Suppressor macrophage treated with lipopolysaccharide for 4 hours (primary cell): ENCODE data around the gene ATF6.
"Not testable (repeated sequence)": the region's sequence is repeated elsewhere in the genome, so short reads cannot be mapped to it uniquely, and the experiment has no call there.

Source experiments
- DNase-seq: peaks from one replicate; pipeline ENCODE4 v3.0.0-alpha.2; 2020

The ATF6 gene

GRCh38 chr1:161784968-161785367 lies 18.8 kb downstream of the ATF6 start:
- peak; percentile 16 for DNase-seq

- no peak for DNase-seq
These were observed 21.2 kb downstream of the ATF6 start for GRCh38 chr1:161787355-161787754.

DNA sequence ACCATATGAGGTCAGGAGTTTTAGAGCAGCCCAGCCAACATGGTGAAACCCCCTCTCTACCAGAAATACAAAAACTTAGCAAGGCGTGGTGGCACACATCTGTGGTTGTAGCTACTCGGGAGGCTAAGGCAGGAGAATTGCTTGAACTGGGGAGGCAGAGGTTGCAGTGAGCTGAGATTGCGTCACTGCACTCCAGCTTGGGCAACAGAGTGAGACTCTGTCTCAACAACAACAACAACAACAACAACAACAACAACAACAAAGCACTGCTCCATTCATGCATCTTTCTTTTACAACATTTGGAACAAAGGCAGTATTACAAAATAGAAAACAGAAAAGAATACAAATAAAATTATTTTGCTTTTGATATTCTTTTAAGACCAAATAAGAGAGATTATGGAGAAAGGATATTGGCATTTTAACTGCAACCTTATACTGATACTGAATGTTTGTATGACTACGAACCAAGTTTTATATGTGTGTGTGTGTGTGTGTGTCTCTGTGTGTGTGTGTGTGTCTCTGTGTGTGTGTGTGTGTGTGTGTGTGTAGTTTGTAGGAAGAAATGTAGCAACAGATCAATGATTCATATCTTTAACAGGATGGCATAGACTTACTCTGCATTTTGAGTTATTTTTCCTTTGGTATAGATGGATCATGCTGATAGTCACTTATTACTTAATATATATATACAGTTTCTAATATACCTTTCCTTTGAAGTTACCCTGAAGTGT lies 24.6 kb downstream of the ATF6 start:
- DNase-seq: no peak

DNA sequence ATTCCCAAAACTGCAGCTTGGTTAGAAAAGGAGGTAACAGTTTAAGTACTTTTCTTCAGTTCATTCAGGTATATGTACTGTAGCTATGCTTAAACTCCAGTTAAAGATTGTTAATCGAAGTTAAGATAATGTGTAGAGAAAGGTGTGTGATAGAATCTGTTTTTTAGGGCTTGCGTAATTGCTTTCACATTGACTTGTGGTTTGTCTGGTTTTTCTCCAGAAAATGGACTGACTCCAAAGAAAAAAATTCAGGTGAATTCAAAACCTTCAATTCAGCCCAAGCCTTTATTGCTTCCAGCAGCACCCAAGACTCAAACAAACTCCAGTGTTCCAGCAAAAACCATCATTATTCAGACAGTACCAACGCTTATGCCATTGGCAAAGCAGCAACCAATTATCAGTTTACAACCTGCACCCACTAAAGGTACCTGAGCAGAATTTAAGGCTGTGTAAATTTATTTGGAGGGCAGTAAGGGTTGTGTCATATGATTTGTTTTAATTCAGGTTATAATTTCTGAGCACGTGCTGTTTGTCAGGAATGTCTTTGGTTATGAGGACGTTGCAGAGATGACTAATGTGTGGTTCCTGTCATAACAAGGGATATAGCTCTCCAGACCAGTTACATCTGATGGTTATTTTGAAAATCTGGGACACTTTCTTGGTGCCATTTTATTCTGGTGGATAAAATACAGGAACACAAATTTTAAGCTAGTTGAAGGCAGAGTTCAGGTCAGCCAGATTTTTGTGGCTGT lies 26.0 kb downstream of the ATF6 start:
- no peak for DNase-seq

DNA sequence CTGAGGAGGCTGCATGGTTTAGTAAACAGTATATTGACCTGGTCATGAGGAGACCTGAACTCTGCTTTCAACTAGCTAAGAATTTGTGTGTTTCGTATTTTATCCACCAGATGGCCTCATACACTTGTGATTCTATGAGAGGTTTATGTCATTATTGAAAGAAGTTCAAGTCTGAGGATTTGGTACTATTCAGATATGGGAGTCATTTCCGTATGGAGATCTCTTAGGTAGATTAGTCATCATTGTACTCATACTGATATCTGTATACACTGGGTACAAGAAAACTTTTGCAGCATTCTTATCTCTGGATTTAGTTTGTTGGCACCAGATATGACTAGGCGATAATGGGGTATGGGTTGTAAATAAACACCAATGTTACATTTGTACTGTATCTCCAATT lies 26.6 kb downstream of the ATF6 start:
- DNase-seq: peak; percentile 70

GRCh38 chr1:161799792-161800191 lies 33.7 kb downstream of the ATF6 start:
- no peak for DNase-seq

DNA sequence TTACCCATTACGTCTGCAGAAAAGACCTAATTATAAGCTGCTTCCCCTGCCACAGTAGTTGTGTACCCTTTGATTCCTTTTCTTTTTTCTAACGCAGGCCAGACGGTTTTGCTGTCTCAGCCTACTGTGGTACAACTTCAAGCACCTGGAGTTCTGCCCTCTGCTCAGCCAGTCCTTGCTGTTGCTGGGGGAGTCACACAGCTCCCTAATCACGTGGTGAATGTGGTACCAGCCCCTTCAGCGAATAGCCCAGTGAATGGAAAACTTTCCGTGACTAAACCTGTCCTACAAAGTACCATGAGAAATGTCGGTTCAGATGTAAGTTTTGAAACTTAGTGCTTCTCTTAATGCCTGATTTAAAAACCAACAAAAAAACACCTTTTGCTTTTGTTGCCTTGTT lies 35.8 kb downstream of the ATF6 start:
- DNase-seq: no peak

DNA sequence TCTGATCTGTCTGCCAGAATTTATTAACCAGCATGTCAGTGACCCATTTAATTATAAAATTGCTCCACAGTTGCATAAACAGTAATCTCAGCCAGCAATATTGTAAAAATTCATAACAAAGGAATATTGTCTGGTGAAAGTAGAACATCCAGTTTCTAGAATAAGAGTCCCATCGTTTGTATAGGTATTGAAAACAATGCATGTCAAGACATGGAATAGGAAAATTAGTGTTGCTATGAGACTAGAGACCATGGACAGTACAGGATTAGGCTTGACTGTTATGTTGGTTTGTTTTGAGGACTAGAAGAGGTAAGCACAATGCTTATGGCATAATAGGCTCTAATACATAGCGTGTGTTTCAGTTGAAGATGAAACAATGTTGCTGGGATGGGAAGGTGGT lies 37.1 kb downstream of the ATF6 start:
- no peak for DNase-seq

GRCh38 chr1:161805399-161806197 lies 39.5 kb downstream of the ATF6 start:
- no peak for DNase-seq

DNA sequence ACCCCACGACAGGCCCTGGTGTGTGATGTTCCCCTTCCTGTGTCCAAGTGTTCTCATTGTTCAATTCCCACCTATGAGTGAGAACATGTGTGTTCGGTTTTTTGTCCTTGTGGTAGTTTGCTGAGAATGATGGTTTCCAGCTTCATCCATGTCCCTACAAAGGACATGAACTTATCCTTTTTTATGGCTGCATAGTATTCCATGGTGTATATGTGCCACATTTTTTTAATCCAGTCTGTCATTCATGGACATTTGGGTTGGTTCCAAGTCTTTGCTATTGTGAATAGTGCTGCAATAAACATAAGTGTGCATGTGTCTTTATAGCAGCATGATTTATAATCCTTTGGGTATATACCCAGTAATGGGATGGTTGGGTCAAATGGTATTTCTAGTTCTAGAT lies 43.1 kb downstream of the ATF6 start:
- DNase-seq: not testable (repeated sequence)

DNA sequence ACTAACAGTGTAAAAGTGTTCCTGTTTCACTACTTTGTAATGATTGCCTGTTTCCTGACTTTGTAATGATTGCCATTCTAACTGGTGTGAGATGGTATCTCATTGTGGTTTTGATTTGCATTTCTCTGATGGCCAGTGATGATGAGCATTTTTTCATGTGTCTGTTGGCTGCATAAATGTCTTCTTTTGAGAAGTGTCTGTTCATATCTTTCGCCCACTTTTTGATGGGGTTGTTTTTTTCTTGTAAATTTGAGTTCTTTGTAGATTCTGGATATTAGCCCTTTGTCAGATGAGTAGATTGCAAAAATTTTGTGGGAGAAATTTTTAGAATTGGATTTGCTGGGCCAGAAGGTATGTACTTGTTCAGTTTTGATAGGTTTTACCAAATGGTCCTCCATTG lies 43.5 kb downstream of the ATF6 start:
- not testable (repeated sequence) for DNase-seq

DNA sequence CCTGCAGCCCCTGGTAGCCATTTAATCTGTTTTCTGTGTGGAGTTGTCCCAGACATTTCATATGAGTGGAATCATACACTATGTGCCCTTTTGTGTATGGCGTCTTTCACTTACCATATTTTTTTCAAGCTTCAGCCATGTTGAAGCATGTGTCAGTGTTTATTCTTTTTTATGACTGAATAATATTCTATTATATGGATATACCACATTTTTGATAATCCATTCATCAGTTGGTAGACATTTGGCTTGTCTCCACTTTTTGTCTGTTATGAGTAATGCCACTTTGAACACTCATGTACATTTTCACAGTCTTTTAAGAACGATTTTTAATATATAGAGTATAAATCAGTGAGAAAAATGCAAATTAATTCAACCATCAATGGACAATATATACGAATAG lies 44.7 kb downstream of the ATF6 start:
- no peak for DNase-seq

- no peak for DNase-seq
These were observed 50.1 kb downstream of the ATF6 start for GRCh38 chr1:161816201-161816600.

DNA sequence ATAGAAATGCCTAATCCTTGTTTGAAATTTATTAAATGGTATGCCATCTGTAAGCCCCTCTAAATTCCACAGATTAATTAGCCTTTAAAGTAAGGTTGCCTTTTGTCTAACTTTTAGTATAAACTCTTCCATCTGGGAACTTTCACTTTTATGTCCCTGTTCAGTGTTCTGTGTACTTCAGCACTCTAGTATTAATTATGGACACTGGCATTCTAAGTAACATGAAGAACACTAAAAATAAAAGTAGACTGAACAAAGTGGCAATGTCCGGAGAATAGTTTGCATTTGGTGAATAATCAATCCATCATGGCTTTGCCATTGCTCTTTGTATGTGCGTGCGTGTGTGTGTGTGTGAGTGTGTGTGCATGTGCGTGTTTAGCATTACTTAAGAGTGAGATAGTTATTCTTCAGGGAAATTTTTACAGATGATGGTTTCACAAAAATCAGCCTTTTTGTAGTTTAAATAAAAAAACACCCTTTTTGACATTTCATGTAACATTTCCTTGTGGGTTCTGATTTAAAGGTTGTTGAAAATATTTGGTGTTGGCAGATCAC lies 51.1 kb downstream of the ATF6 start:
- no peak for DNase-seq

DNA sequence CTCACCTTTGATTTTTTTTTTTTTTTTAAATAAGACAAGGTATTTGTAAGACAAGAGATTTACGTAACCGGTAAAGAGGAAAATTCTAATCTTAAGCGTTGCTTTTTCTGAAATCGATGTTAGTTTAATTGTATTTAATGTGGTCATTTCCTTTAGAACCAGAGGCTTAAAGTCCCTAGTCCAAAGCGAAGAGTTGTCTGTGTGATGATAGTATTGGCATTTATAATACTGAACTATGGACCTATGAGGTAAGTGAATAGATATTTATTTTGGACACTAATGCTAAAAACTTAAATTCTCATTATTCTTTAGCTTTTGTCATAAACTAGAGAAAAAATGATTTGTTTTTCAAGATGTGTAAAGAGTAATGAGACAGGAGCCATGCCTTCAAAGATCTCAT lies 54.8 kb downstream of the ATF6 start:
- DNase-seq: no peak

DNA sequence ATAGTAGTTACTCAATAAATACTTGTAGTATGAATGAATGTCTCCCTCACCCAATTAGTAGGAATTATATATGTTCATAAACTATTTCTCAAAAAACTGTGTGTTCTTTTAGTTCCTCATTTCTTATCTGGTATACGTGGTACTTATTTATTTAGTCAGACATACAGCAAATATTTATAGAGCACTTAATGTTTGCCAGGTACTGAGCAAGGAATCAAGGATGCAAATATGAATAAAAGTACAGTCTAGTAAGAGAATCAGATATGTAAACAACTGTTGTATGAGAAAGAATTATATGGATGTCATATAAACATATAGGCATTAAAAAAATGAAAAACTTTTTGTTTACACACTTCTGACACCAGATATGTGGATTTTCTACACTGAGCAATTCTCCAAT lies 58.5 kb downstream of the ATF6 start:
- DNase-seq: no peak

DNA sequence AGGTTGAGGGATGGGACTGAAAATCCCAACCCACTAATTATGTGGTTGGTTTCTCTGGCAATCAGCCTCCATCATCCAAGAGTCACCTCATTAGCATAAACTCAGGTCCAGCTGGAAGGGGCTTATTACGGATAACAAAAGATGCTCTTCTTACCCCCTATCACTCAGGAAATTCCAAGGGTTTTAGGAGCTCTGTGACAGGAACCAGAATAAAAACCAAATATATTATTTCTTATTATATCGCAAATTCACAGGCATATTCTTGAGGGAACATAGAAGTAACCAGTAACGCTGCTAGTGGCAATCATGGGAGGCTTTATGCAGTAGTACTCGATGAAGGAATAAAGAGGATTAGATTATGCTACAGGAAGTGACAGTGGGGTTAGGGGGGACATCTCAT lies 59.7 kb downstream of the ATF6 start:
- no peak for DNase-seq

GRCh38 chr1:161826478-161826877 lies 60.4 kb downstream of the ATF6 start:
- no peak for DNase-seq

- no peak for DNase-seq
These were observed 61.7 kb downstream of the ATF6 start for GRCh38 chr1:161827786-161828185.

GRCh38 chr1:161832299-161832907 lies 66.3 kb downstream of the ATF6 start:
- DNase-seq: not testable (repeated sequence)

DNA sequence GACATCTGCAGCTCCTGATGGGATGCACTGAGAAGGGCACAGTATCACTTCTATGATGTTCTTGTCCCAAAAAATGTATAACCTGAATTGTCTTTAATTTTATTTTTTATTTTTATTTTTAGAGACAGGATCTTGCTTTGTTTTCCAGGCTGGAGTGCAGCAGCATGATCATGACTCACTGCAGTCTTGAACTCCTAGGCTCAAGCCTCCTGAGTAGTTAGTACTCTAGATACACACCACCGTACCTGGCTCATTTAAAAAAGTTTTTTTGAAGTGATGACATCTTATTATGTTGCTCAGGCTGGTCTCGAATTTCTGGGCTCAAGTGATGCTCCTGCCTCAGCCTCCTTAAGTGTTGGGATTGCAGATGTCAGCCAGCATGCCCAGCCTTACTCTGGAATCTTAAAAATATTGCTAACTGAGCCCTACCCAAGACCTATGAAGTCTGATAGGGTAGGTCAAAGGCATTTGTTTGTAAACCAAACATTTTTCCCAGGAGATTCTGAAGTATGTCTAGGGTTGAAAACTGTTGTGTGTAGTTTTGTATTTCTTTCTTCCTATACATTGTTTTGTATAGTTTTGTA lies 68.9 kb downstream of the ATF6 start:
- DNase-seq: no peak

- no peak for DNase-seq
These were observed 69.9 kb downstream of the ATF6 start for GRCh38 chr1:161836018-161836417.

DNA sequence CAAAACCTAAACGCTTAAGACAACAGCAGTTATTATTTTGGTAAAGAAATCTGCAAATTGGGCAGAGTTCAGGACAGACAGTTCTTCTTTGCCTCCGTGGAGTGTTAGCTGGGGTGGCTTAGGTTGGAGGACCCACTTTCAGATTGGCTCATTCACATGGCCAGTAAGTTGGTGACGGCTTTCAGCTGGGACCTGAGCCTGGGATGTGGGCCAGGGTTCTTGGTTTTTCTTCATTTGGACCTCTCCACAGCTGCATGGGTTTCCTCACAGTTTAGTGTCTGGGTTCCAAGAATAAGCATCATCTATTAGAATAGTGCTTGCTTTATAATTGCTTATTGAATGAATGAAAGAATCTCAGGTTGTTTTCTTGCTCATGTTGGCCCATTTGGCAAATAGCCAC lies 72.2 kb downstream of the ATF6 start:
- DNase-seq: no peak
